ENCODE results near the gene OPHN1.

Gene OPHN1

GRCh38 chrX:68098431-68098830 is 334.9 kb downstream of the OPHN1 start:
- Histone ChIP-seq H3K27ac (no peak overlapping the region), H3K4me1 (ENCODE audit: low read depth, poor library complexity, severe bottlenecking) (no peaks in the 10 kb centered on the region), H3K4me2 (no peak overlapping the region), H4K20me1 (ENCODE audit: insufficient read depth) (no peaks in the 10 kb centered on the region), H2AFZ (ENCODE audit: low read depth) (no peak overlapping the region), H3K4me3 (IDR thresholded peaks at IDR 0.05; ENCODE audit: insufficient read depth, low read depth, low read length) (no peak overlapping the region), H3K36me3 (ENCODE audit: insufficient read depth) (no peaks in the 10 kb centered on the region), H3K9ac (no peak overlapping the region), H3K79me2 (ENCODE audit: insufficient read depth, low read depth) (no peaks in the 10 kb centered on the region), H3K27me3 (ENCODE audit: insufficient read depth, low read depth) (no peaks in the 10 kb centered on the region)
- TF ChIP-seq, protein P1, sequence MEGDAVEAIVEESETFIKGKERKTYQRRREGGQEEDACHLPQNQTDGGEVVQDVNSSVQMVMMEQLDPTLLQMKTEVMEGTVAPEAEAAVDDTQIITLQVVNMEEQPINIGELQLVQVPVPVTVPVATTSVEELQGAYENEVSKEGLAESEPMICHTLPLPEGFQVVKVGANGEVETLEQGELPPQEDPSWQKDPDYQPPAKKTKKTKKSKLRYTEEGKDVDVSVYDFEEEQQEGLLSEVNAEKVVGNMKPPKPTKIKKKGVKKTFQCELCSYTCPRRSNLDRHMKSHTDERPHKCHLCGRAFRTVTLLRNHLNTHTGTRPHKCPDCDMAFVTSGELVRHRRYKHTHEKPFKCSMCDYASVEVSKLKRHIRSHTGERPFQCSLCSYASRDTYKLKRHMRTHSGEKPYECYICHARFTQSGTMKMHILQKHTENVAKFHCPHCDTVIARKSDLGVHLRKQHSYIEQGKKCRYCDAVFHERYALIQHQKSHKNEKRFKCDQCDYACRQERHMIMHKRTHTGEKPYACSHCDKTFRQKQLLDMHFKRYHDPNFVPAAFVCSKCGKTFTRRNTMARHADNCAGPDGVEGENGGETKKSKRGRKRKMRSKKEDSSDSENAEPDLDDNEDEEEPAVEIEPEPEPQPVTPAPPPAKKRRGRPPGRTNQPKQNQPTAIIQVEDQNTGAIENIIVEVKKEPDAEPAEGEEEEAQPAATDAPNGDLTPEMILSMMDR (conservative IDR thresholded peaks at IDR 0.05; ENCODE audit: low read depth, low read length): no peak

DNA sequence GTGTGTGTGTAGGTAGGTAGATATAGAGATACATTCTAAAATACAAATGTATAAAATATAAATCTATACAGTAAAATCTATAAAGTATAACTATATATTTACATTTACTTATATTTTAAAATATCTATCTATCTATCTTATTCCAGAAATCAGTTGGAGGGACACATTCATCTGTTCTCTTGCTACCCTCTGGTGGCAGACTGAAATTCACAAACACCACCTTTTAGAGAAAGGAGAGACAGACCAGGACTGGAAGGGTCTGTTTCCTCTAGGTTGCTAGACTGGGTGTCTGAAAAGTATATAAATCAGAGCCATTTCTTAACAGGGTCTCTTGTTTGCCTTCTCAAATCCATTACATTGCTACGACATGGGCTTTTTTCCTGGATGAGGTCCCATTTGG is 343.0 kb downstream of the OPHN1 start:
- H3K4me3 ChIP-seq (IDR thresholded peaks at IDR 0.05; ENCODE audit: insufficient read depth, low read depth, low read length): no peak overlapping the region
- H3K4me1 ChIP-seq (ENCODE audit: low read depth, poor library complexity, severe bottlenecking): peaks cover 4% of the 10 kb centered on the region
- no peak overlapping the region for H3K27ac ChIP-seq
- no peaks in the 10 kb centered on the region for H3K36me3 ChIP-seq (ENCODE audit: insufficient read depth)
- no peak overlapping the region for H2AFZ ChIP-seq (ENCODE audit: low read depth)
- TF ChIP-seq, protein P1 (conservative IDR thresholded peaks at IDR 0.05; ENCODE audit: low read depth, low read length): no peak; the same call in 1 of the 2 replicates
- H3K79me2 ChIP-seq (ENCODE audit: insufficient read depth, low read depth): no peaks in the 10 kb centered on the region
- H3K9ac ChIP-seq: no peak overlapping the region
- H3K27me3 ChIP-seq (ENCODE audit: insufficient read depth, low read depth): no peaks in the 10 kb centered on the region
- H3K4me2 ChIP-seq: no peak overlapping the region
- no peaks in the 10 kb centered on the region for H4K20me1 ChIP-seq (ENCODE audit: insufficient read depth)

DNA sequence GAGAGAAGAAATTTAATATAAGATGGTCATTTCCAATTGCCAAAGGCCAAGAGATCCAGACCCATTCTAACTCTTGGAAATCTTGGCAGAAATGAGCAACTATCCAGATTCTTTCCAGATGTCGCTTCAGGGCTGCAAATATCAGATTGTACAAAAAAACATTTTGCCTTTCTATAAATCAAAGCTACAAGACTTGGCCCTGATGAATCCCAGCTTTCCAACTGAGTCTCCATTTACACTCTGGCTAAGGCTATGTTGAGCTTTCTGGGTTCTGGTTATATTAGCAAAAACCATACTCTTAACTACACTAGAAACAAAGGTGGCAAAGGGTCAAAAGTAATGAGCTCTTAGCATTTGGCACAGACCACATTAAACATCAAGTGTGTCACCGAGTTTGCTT is 345.8 kb downstream of the OPHN1 start:
- H3K4me1 ChIP-seq (ENCODE audit: low read depth, poor library complexity, severe bottlenecking): peaks cover 4% of the 10 kb centered on the region
- H4K20me1 ChIP-seq (ENCODE audit: insufficient read depth): no peaks in the 10 kb centered on the region
- H3K36me3 ChIP-seq (ENCODE audit: insufficient read depth): no peaks in the 10 kb centered on the region
- H3K79me2 ChIP-seq (ENCODE audit: insufficient read depth, low read depth): no peaks in the 10 kb centered on the region
- H2AFZ ChIP-seq (ENCODE audit: low read depth): no peak overlapping the region
- no peak overlapping the region for H3K27ac ChIP-seq
- no peaks in the 10 kb centered on the region for H3K27me3 ChIP-seq (ENCODE audit: insufficient read depth, low read depth)
- no peak overlapping the region for H3K9ac ChIP-seq
- no peak overlapping the region for H3K4me3 ChIP-seq (IDR thresholded peaks at IDR 0.05; ENCODE audit: insufficient read depth, low read depth, low read length)
- H3K4me2 ChIP-seq: no peak overlapping the region
- TF ChIP-seq, protein P1 (conservative IDR thresholded peaks at IDR 0.05; ENCODE audit: low read depth, low read length): no peak

DNA sequence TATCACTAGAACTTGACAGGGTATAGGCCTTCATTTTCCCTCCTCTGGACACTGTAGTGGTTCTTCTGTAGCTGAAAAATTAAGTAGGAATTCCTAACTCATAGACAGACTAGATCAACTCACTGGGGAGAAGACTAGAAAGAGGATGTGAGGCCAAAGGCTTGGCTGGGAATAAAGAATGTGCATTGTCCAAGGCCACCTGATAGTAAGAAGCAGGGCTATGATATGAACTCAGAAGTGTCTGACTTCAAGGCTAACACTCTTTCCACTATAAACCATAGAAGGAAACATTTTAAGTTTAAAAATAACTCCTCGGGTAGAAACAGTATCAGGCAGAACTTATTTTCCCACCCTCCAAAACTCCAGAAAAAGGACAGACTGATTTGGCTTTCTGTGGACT is 346.6 kb downstream of the OPHN1 start:
- H3K4me2 ChIP-seq: no peak overlapping the region
- no peak overlapping the region for H2AFZ ChIP-seq (ENCODE audit: low read depth)
- H3K27me3 ChIP-seq (ENCODE audit: insufficient read depth, low read depth): no peaks in the 10 kb centered on the region
- H3K36me3 ChIP-seq (ENCODE audit: insufficient read depth): no peaks in the 10 kb centered on the region
- no peak overlapping the region for H3K9ac ChIP-seq
- H3K4me3 ChIP-seq (IDR thresholded peaks at IDR 0.05; ENCODE audit: insufficient read depth, low read depth, low read length): no peak overlapping the region
- no peaks in the 10 kb centered on the region for H4K20me1 ChIP-seq (ENCODE audit: insufficient read depth)
- TF ChIP-seq, protein P1 (conservative IDR thresholded peaks at IDR 0.05; ENCODE audit: low read depth, low read length): no peak
- peaks cover 4% of the 10 kb centered on the region for H3K4me1 ChIP-seq (ENCODE audit: low read depth, poor library complexity, severe bottlenecking)
- no peaks in the 10 kb centered on the region for H3K79me2 ChIP-seq (ENCODE audit: insufficient read depth, low read depth)
- no peak overlapping the region for H3K27ac ChIP-seq
